Smooth muscle cell (in vitro differentiated cells): ENCODE results near the gene VPS35. TPM values are rescaled to one million over a fixed set of nuclear protein-coding genes. Genes with fewer than 3 reads are reported as not detected.
A peak's percentile ranks its signal among the peaks of the same experiment; 100 is the strongest.
"Not testable (repeated sequence)": the region's sequence is repeated elsewhere in the genome, so short reads cannot be mapped to it uniquely, and the experiment has no call there.

Experiments used
- DNase-seq: peaks from one replicate; lab custom pipeline; 2025; ENCODE audit not compliant: unreplicated experiment; lab: John Stamatoyannopoulos, UW
- H2AFZ ChIP-seq: fragments of 200-600 bp; sonication (generic); 2 replicates; pipeline ENCODE4 v1.6.0; 2016; ENCODE audit warnings: antibody characterized with exemption, low read depth, mild to moderate bottlenecking
- H3F3A ChIP-seq: fragments of 200-600 bp; sonication (generic); 2 replicates; pipeline ENCODE4 v1.6.0; 2017; ENCODE audit warnings: antibody characterized with exemption, low read depth
- H3K27ac ChIP-seq: fragments of 200-600 bp; sonication (generic); 2 replicates; pipeline ENCODE4 v1.5.1; 2016; ENCODE audit warnings: low read depth, mild to moderate bottlenecking
- H3K27me3 ChIP-seq: fragments of 200-600 bp; sonication (generic); 2 replicates; pipeline ENCODE4 v1.6.1; 2016; ENCODE audit warnings: low read depth, mild to moderate bottlenecking
- H3K36me3 ChIP-seq: fragments of 200-600 bp; sonication (generic); 2 replicates; pipeline ENCODE4 v1.5.1; 2016; ENCODE audit warnings: low read depth
- H3K4me1 ChIP-seq: fragments of 200-600 bp; sonication (generic); 2 replicates; pipeline ENCODE4 v1.5.1; 2016; ENCODE audit warnings: low read depth
- H3K4me2 ChIP-seq: fragments of 200-600 bp; sonication (generic); 2 replicates; pipeline ENCODE4 v1.6.0; 2016; ENCODE audit warnings: mild to moderate bottlenecking
- H3K4me3 ChIP-seq: fragments of 200-600 bp; sonication (generic); 2 replicates; pipeline ENCODE4 v1.5.1; 2016; ENCODE audit warnings: mild to moderate bottlenecking
- H3K79me2 ChIP-seq: fragments of 200-600 bp; sonication (generic); 2 replicates; pipeline ENCODE4 v1.6.0; 2016; ENCODE audit warnings: low read depth, mild to moderate bottlenecking
- H3K9ac ChIP-seq: fragments of 200-600 bp; sonication (generic); 2 replicates; pipeline ENCODE4 v1.6.0; 2016; ENCODE audit warnings: low read depth
- H3K9me3 ChIP-seq: fragments of 200-600 bp; sonication (generic); replicated peaks from 2 replicates; pipeline ENCODE4 v1.5.1; 2016; ENCODE audit warnings: low read depth
- H4K20me1 ChIP-seq: fragments of 200-600 bp; sonication (generic); 2 replicates; pipeline ENCODE4 v1.6.0; 2016; ENCODE audit warnings: low read depth
- WGBS: methylation state at CpG from one replicate; pipeline ENCODE4 v1.1.7; 2016; ENCODE audit warnings: low lambda C conversion rate; 5-methylcytosine and 5-hydroxymethylcytosine counted together
- polyA plus RNA-seq: library from polyadenylated mRNA; unstranded; fragments of >200 nt; fragmentation: Nextera tagmentation; extraction: Ambion mirVana; gene quantifications from 2 replicates; pipeline ENCODE4 v1.2.1, GENCODE V29; 2016
- total RNA-seq: library from RNA; depleted of rRNA; stranded (reverse); fragments of >200 nt; gene quantifications from 2 replicates; pipeline ENCODE4 v1.2.3, GENCODE V29; 2014
- TF ChIP-seq, protein P1 (sequence below): fragments of 200-600 bp; sonication (generic); IDR thresholded peaks from 2 replicates; pipeline ENCODE4 v1.5.1; 2017; ENCODE audit warnings: borderline replicate concordance, mild to moderate bottlenecking, antibody characterized with exemption; ENCODE audit not compliant: insufficient read depth, poor library complexity, severe bottlenecking

The VPS35 gene
- total and polyA plus RNA-seq, 2 experiments from 2014 or later: 59.5 to 103 TPM

DNA sequence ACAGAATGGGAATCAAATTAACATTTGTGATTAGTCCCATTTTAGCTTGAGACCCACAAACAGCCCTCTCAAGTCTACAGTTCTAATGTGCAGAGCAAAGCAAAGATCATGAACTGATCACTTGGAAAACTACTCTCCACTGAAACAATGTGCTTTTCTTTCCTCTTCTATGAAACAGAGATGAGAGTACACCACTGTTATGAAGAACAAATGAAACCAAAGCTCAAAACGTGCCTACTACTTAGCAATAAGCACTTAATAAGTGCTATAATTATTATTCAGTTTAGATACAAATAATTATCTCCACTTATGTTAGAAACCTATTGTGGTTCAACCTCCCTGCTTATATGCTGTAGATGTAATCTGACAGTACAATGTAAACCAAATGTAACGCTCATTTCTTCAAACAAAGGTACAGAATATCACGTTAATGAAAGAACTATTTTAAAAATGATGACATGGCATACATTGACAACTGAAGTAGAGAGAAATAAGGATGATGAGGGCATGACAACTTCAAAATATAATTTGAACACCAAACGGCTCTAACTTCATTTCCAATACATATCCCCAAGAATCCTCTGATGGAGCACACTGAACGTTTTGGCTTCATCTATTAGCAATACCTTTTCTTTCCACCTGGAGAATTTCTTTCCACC is 2.0 kb downstream of the VPS35 start:
- WGBS: 61% methylated on average over 5 of the region's 5 CpGs
- no peak overlapping the region for H3K27ac ChIP-seq
- peak overlapping the region; percentile 88 for H3K9ac ChIP-seq
- TF ChIP-seq, protein P1, sequence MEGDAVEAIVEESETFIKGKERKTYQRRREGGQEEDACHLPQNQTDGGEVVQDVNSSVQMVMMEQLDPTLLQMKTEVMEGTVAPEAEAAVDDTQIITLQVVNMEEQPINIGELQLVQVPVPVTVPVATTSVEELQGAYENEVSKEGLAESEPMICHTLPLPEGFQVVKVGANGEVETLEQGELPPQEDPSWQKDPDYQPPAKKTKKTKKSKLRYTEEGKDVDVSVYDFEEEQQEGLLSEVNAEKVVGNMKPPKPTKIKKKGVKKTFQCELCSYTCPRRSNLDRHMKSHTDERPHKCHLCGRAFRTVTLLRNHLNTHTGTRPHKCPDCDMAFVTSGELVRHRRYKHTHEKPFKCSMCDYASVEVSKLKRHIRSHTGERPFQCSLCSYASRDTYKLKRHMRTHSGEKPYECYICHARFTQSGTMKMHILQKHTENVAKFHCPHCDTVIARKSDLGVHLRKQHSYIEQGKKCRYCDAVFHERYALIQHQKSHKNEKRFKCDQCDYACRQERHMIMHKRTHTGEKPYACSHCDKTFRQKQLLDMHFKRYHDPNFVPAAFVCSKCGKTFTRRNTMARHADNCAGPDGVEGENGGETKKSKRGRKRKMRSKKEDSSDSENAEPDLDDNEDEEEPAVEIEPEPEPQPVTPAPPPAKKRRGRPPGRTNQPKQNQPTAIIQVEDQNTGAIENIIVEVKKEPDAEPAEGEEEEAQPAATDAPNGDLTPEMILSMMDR: no peak
- peaks cover 27% of the 10 kb centered on the region for H3K4me1 ChIP-seq
- peaks cover 69% of the 10 kb centered on the region for H4K20me1 ChIP-seq
- H3K27me3 ChIP-seq: no peaks in the 10 kb centered on the region
- H3F3A ChIP-seq: peaks cover 15% of the 10 kb centered on the region
- H3K9me3 ChIP-seq: no peaks in the 10 kb centered on the region
- peak overlapping the region; percentile 92 for H3K4me2 ChIP-seq
- peak overlapping the region; percentile 90 for H3K4me3 ChIP-seq
- no peak for DNase-seq
- no peak overlapping the region for H2AFZ ChIP-seq
- H3K79me2 ChIP-seq: peaks cover 77% of the 10 kb centered on the region
- H3K36me3 ChIP-seq: no peaks in the 10 kb centered on the region

DNA sequence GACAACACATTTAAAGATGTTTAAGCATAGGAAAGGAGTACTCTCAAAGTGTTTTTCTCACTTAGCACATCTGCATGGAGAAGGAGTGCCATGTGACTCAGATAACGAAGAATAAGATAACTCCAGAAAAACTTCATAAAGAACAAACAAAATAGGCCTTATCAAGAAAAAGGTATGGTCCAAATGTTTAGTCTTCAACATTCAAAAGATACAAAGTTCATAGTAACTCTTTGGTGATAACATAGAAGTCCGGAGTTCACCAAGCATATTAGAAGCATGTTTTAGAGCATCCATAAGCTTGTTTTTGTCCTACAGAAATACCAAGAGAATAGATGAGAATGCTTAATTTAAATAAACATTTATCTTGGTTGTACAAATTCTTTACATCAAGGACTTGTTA is 7.1 kb downstream of the VPS35 start:
- H3K4me1 ChIP-seq, H3F3A ChIP-seq, H3K4me2 ChIP-seq, H3K27me3 ChIP-seq, H2AFZ ChIP-seq, H3K27ac ChIP-seq, H3K9ac ChIP-seq, H3K36me3 ChIP-seq, H3K4me3 ChIP-seq, H3K9me3 ChIP-seq, DNase-seq: not testable (repeated sequence)
- 95% methylated on average over 2 of the region's 2 CpGs for WGBS
- Histone ChIP-seq H3K79me2 (peaks cover 60% of the 10 kb centered on the region), H4K20me1 (peaks cover 67% of the 10 kb centered on the region)

DNA sequence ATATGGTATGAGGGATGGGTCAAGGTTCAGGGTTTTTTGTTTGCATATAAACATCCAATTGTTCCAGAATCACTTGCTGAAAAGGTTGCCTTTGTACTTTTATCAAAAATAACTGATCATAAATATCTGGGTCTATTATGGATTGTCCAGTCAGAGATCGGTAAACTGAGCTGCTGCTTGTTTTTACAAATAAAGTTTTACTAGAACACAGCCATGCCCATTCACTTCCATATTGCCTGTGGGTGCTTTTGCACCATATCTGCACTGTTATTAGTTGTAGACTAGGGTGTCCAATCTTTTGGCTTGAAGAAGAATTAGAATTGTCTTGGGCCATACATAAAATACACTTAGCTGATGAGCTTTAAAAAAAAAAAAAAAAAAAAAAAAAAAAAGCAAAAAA is 11.0 kb downstream of the VPS35 start:
- not testable (repeated sequence) for H3K36me3 ChIP-seq, H2AFZ ChIP-seq
- 95% methylated on average over 1 of the region's 1 CpG for WGBS

DNA sequence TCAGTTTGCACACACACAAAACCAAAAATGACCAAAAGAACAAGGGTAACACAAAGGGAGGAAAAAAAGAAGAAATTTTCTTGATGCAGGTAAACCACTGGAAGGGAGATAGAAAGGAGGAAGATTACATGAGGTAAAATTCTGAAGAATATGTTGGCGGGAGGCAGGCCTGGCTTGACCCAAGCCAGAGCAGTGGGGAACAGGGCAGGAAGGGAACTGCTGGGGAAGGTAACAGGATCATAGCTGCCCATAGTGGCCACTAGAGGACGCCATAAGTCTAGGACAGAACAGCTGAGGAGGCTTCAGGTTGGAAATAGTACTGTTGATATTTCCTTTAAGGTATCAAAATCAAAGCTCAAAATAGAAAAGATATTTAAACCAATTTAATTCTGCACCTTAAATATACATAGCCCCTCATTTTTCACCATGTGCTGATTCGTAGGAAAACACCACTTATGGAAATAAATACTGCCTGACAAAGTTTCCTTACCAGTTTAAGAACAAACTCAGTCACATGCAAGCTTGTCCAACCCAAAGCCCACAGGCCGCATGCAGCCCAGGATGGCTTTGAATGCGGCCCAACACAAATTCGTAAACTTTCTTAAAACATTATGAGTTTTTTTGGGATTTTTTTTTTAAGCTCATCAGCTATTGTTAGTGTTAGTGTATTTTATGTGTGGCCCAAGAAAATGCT is 15.5 kb downstream of the VPS35 start:
- Histone ChIP-seq H3F3A (no peaks in the 10 kb centered on the region), H3K36me3 (peaks cover 26% of the 10 kb centered on the region), H4K20me1 (peaks cover 24% of the 10 kb centered on the region), H3K9ac (no peak overlapping the region), H3K79me2 (no peaks in the 10 kb centered on the region), H3K9me3 (no peaks in the 10 kb centered on the region), H3K4me2 (no peak overlapping the region), H2AFZ (no peak overlapping the region), H3K27me3 (no peaks in the 10 kb centered on the region), H3K27ac (no peak overlapping the region), H3K4me3 (no peak overlapping the region), H3K4me1 (no peaks in the 10 kb centered on the region)
- DNase-seq: no peak
- TF ChIP-seq, protein P1: peak; percentile 84
- 53% methylated on average over 6 of the region's 6 CpGs for WGBS

More for the DNA sequence above, 11.0 kb downstream of the VPS35 start:
- not testable (repeated sequence) for H3F3A ChIP-seq, H3K4me3 ChIP-seq, H3K27me3 ChIP-seq, DNase-seq, H3K27ac ChIP-seq, H3K9me3 ChIP-seq, H3K9ac ChIP-seq, H3K4me2 ChIP-seq, H3K4me1 ChIP-seq
- peaks cover 21% of the 10 kb centered on the region for H3K79me2 ChIP-seq
- peaks cover 32% of the 10 kb centered on the region for H4K20me1 ChIP-seq
